GM12801 (cell line): ENCODE results near the gene COIL.

Experiments
- TF ChIP-seq, protein P1 (sequence below): IDR thresholded peaks from one replicate; pipeline ENCODE4 v1.5.1; 2011; ENCODE audit warnings: control low read depth; ENCODE audit not compliant: insufficient read length; ENCODE audit errors: extremely low read depth

COIL gene

DNA sequence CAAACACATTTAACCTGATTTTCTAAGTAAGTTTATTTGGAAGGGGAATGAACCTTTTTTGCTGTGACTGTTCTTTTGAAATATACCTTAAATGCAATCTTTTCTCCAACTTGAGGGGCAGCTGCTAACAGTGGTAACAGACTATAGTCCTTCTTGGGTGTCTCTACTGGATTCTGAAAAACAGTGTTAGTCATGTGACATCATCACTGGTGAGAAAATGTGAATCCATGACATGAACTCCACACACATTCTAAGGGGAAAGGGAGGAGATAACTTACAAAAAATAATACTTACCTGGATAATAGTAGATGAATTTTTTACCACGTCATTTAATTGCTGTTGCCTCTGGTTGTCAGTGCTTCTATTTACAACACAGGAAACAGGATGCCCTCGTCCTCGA is 11.3 kb downstream of the COIL start:
- TF ChIP-seq, protein P1, sequence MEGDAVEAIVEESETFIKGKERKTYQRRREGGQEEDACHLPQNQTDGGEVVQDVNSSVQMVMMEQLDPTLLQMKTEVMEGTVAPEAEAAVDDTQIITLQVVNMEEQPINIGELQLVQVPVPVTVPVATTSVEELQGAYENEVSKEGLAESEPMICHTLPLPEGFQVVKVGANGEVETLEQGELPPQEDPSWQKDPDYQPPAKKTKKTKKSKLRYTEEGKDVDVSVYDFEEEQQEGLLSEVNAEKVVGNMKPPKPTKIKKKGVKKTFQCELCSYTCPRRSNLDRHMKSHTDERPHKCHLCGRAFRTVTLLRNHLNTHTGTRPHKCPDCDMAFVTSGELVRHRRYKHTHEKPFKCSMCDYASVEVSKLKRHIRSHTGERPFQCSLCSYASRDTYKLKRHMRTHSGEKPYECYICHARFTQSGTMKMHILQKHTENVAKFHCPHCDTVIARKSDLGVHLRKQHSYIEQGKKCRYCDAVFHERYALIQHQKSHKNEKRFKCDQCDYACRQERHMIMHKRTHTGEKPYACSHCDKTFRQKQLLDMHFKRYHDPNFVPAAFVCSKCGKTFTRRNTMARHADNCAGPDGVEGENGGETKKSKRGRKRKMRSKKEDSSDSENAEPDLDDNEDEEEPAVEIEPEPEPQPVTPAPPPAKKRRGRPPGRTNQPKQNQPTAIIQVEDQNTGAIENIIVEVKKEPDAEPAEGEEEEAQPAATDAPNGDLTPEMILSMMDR = no peak

DNA sequence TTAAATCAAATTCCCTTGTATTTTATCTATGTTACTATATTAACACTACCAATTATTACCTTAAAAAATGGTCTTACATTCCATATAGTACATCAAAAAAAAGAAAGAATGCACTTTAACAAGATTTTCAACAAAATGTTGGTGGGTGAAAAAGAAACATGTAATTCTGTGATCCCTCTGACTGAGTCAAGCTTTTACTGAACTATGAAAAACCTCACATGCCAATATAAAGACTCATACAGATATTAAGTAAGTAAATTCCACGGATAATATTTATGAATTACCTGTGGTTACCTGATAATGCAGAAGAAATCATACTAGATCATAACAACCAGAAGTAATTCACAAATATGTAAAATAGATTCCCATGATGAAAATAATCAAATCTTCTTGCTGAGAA is 12.4 kb downstream of the COIL start:
- TF ChIP-seq, protein P1 = no peak

DNA sequence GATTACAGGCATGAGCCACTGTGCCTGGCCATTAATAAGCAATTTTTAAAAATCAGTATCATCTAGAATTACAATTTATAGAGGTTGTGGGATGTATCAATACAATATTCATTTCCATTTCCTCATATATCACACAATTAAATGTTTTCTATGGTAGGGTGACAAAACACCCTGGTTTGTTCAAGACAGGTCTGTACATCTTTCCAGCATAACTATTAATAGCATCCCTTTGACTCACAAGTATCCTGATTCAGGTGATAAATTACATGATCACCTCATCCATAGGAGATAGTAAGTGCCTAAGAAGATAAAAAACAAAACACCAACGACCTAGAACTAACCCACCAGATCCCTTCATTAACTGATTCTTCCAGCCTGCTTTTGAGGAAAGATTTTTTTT is 13.1 kb downstream of the COIL start:
- TF ChIP-seq, protein P1 = no peak

DNA sequence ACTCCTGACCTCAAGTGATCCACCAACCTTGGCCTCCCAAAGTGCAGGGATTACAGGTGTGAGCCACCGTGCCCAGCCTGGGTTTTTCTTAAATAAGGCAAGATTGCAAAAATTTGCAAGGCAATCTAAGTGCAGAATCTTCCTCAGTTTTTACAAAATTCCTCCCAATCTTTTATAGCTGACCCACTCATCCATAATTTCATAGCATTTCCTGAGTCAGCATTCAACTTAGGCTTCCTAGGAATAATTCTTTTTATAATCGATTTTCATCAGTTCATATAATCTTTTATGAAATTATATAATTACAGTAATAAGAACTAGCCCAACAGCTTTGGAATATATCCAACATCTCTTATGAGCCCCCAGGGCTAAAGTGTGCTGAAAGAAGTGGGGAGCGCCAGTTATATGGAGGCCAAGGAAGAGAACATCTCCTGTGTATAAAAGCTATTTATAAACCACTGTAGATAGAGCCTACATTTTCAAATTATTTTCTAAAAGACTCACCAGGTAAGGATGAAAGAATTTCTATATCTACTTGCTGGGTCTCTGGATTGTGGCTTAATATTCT is 14.8 kb downstream of the COIL start:
- TF ChIP-seq, protein P1 = no peak

DNA sequence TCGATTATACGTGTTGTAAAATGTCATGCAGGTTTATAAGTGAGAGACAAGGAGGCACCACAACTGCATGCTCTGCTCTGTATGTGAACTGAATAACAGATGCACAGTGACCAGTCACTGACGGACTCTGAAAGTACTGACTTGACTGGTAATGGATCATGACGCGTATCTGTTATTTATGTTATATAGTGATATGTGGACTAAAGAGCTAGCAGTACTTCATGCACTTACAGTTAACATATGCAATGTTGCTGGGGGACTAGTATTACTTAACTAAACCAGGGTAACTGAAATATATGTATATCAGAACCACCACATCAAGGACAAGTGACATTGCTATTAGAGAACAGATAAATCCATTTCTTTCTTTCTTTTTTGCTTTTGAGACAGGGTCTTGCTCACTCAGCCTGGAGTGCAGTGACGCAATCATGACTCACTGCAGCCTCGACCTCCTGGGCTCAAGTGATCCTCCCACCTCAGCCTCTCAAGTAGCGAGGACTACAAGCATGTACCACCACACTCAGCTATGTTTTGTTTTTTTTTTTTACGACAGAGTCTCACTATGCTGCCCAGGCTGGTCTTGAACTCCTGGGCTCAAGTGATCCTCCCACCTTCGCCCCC is 17.2 kb downstream of the COIL start:
- TF ChIP-seq, protein P1 = no peak

DNA sequence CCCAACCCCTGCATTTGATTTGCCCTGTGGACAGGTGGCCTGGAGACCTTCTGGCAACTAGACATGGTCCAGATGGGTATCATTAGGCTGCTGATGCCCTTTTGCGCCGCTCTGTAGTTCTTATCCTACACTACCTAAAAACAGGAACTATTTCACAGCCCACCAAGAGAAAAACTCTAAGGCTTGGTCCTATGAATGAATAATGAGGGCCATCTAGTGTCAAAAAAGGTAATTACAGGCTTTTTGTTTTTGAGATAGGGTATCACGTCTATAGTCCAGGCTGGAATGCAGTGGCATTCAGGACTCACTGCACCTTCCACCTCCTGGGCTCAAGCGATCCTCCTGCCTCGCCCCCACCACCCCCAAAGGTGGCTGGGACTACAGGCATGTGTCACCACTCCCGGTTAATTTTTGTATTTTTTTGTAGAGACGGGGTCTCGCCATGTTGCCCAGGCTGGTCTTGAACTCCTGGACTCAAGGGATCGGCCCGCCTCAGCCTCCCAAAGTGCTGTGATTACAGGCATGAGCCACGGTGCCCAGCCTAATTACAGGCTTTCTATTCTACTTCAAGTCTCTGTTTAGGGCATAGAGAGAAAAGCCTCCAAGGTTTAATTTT is 20.9 kb downstream of the COIL start:
- TF ChIP-seq, protein P1 = no peak

DNA sequence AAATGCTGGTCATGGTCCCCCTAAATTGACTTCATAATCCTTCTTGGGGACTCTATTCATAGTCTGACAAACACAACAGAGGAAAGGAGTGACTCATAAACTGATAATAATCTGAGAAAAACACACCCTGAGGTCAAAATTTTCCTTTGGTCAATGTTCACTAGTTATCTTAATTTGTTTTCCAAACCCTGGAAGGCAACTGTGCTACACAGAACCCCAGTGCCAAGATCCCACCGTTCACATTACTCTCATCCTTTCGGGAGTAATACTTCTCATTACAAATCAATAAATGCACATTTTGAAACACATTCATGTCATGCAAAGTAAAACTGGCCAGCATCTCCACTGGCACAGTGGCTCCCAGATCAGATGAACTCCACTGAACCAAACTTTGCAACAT is 23.2 kb downstream of the COIL start:
- TF ChIP-seq, protein P1 = no peak
